Measurements from ENCODE around the gene RRP1B.
"Not testable (repeated sequence)": the region's sequence is repeated elsewhere in the genome, so short reads cannot be mapped to it uniquely, and the experiment has no call there.

Gene RRP1B

GRCh38 chr21:43675871-43676270 lies 16.5 kb downstream of the RRP1B start:
- no peaks in the 10 kb centered on the region for H3K4me1 ChIP-seq (ENCODE audit: control insufficient read depth, insufficient read depth, low read length, poor library complexity, severe bottlenecking)
- H3K36me3 ChIP-seq (ENCODE audit: control insufficient read depth, insufficient read depth, low read length): peaks cover 87% of the 10 kb centered on the region
- no peak overlapping the region for H3K27ac ChIP-seq (ENCODE audit: low read depth, low read length, severe bottlenecking)
- no peaks in the 10 kb centered on the region for H3K9me3 ChIP-seq (ENCODE audit: control insufficient read depth, low read length)
- 90 to 96% methylated on average over 2 to 3 of the region's 3 CpGs for WGBS, 2 experiments (ENCODE audit: insufficient coverage in 2 of 2)
- H3K4me3 ChIP-seq (ENCODE audit: extremely low read depth, insufficient read depth, low read length, poor library complexity, severe bottlenecking): no peak overlapping the region

DNA sequence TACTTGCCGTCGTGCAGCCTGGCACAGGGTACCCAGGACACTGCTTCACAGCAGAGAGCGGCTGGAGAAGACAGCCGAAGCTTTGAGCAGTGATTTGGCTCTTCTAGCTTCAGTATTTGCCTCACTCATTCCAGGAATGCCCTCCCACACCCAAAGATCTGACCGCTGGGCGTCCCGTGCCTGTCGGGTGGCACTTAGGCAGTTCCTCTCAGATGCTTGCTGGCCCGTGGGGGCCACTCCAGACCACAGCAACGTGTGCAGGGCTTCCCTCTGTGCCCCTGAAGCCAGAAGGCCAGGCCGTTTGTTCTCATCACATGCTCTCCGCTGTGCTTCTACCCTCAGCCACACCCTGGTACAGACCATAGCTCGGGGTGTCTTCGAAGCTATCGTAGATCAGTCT lies 17.0 kb downstream of the RRP1B start:
- Histone ChIP-seq H3K36me3 (ENCODE audit: control insufficient read depth, insufficient read depth, low read length) (peaks cover 84% of the 10 kb centered on the region), H3K9me3 (ENCODE audit: control insufficient read depth, low read length) (no peaks in the 10 kb centered on the region), H3K4me1 (ENCODE audit: control insufficient read depth, insufficient read depth, low read length, poor library complexity, severe bottlenecking) (no peaks in the 10 kb centered on the region), H3K4me3 (ENCODE audit: extremely low read depth, insufficient read depth, low read length, poor library complexity, severe bottlenecking) (no peak overlapping the region), H3K27ac (ENCODE audit: low read depth, low read length, severe bottlenecking) (no peak overlapping the region)
- 95 to 98% methylated on average over 10 to 14 of the region's 15 CpGs for WGBS, 2 experiments (ENCODE audit: insufficient coverage in 2 of 2)

GRCh38 chr21:43679951-43680350 lies 20.6 kb downstream of the RRP1B start:
- no peak overlapping the region for H3K27ac ChIP-seq (ENCODE audit: low read depth, low read length, severe bottlenecking)
- no peaks in the 10 kb centered on the region for H3K9me3 ChIP-seq (ENCODE audit: control insufficient read depth, low read length)
- 96 to 100% methylated on average over 3 to 8 of the region's 12 CpGs for WGBS, 2 experiments (ENCODE audit: insufficient coverage in 2 of 2)
- no peaks in the 10 kb centered on the region for H3K4me1 ChIP-seq (ENCODE audit: control insufficient read depth, insufficient read depth, low read length, poor library complexity, severe bottlenecking)
- no peak overlapping the region for H3K4me3 ChIP-seq (ENCODE audit: extremely low read depth, insufficient read depth, low read length, poor library complexity, severe bottlenecking)
- H3K36me3 ChIP-seq (ENCODE audit: control insufficient read depth, insufficient read depth, low read length): peaks cover 78% of the 10 kb centered on the region

DNA sequence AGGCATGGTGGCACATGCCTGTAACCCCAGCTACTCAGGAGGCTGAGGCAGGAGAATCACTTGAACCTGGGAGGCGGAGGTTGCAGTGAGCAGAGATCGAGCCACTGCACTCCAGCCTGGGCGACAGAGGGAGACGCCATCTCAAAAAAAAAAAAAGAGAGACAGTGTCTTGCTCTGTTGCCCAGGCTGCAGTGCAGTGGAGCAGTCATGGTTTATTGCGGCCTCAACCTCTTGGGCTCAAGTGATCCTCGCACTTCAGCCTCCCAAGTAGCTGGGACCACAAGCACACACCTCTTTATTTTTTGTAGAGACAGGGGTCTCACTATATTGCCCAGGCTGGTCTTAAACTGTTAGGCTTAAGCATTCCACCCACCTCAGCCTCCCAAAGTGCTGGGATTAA lies 21.1 kb downstream of the RRP1B start:
- not testable (repeated sequence) for H3K27ac ChIP-seq (ENCODE audit: low read depth, low read length, severe bottlenecking); H3K4me3 ChIP-seq (ENCODE audit: extremely low read depth, insufficient read depth, low read length, poor library complexity, severe bottlenecking); H3K9me3 ChIP-seq (ENCODE audit: control insufficient read depth, low read length); H3K4me1 ChIP-seq (ENCODE audit: control insufficient read depth, insufficient read depth, low read length, poor library complexity, severe bottlenecking)
- 83 to 98% methylated on average over 5 to 6 of the region's 6 CpGs for WGBS, 2 experiments (ENCODE audit: insufficient coverage in 2 of 2)
- H3K36me3 ChIP-seq (ENCODE audit: control insufficient read depth, insufficient read depth, low read length): peaks cover 78% of the 10 kb centered on the region

DNA sequence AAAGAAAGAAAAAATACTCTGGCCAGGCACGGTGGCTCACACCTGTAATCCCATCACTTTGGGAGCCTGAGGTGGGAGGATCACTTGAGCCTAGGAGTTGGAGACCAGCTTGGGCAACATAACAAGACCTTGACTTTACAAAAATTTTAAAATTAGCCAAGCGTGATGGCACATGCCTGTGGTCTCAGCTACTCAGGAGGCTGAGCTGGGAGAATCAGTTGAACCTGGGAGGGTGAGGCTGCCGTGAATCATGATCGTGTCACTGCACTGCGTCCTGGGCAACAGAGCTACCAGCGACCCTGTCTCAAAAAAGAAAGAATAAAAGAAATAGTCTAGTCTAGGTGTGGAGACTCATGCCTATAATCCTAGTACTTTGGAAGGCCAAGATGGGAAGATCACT lies 22.3 kb downstream of the RRP1B start:
- 95 to 97% methylated on average over 6 of the region's 6 CpGs for WGBS, 2 experiments (ENCODE audit: insufficient coverage in 2 of 2)
- peaks cover 80% of the 10 kb centered on the region for H3K36me3 ChIP-seq (ENCODE audit: control insufficient read depth, insufficient read depth, low read length)
- no peaks in the 10 kb centered on the region for H3K9me3 ChIP-seq (ENCODE audit: control insufficient read depth, low read length)
- no peak overlapping the region for H3K4me3 ChIP-seq (ENCODE audit: extremely low read depth, insufficient read depth, low read length, poor library complexity, severe bottlenecking)
- H3K4me1 ChIP-seq (ENCODE audit: control insufficient read depth, insufficient read depth, low read length, poor library complexity, severe bottlenecking): no peaks in the 10 kb centered on the region
- H3K27ac ChIP-seq (ENCODE audit: low read depth, low read length, severe bottlenecking): no peak overlapping the region

DNA sequence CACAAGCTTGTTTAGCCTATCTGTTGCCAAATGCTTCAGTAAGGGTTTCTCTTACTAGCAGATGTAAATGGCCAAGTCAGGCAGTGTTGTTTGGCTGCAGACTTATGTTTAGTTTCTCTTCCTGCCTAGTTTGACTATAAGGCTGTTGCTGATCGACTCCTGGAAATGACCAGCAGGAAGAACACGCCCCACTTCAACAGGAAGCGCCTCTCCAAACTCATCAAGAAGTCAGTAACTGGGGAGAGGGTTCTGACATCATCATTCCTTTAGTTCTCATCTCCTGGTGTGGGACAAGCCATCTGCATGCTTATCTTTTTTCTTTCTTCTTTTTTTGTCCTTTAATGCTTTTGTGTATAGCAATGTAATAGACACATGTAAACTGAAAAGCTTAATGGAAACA lies 25.1 kb downstream of the RRP1B start:
- H3K9me3 ChIP-seq (ENCODE audit: control insufficient read depth, low read length): no peaks in the 10 kb centered on the region
- H3K36me3 ChIP-seq (ENCODE audit: control insufficient read depth, insufficient read depth, low read length): peaks cover 87% of the 10 kb centered on the region
- 87 to 100% methylated on average over 3 of the region's 3 CpGs for WGBS, 2 experiments (ENCODE audit: insufficient coverage in 2 of 2)

GRCh38 chr21:43686811-43687565 lies 27.6 kb downstream of the RRP1B start:
- Histone ChIP-seq H3K36me3 (ENCODE audit: control insufficient read depth, insufficient read depth, low read length) (peaks cover 93% of the 10 kb centered on the region), H3K9me3 (ENCODE audit: control insufficient read depth, low read length) (no peaks in the 10 kb centered on the region), H3K27ac (ENCODE audit: low read depth, low read length, severe bottlenecking) (no peak overlapping the region), H3K4me1 (ENCODE audit: control insufficient read depth, insufficient read depth, low read length, poor library complexity, severe bottlenecking) (no peaks in the 10 kb centered on the region), H3K4me3 (ENCODE audit: extremely low read depth, insufficient read depth, low read length, poor library complexity, severe bottlenecking) (no peak overlapping the region)
- WGBS, 2 experiments (ENCODE audit: insufficient coverage in 2 of 2): 95 to 97% methylated on average over 19 to 20 of the region's 21 CpGs

More for the DNA sequence above, 25.1 kb downstream of the RRP1B start:
- H3K4me1 ChIP-seq (ENCODE audit: control insufficient read depth, insufficient read depth, low read length, poor library complexity, severe bottlenecking): no peaks in the 10 kb centered on the region
- H3K4me3 ChIP-seq (ENCODE audit: extremely low read depth, insufficient read depth, low read length, poor library complexity, severe bottlenecking): no peak overlapping the region
- no peak overlapping the region for H3K27ac ChIP-seq (ENCODE audit: low read depth, low read length, severe bottlenecking)

- H3K9me3 ChIP-seq (ENCODE audit: control insufficient read depth, low read length): no peaks in the 10 kb centered on the region
- WGBS, 2 experiments (ENCODE audit: insufficient coverage in 2 of 2): 97 to 98% methylated on average over 26 of the region's 27 CpGs
- no peak overlapping the region for H3K4me3 ChIP-seq (ENCODE audit: extremely low read depth, insufficient read depth, low read length, poor library complexity, severe bottlenecking)
- H3K4me1 ChIP-seq (ENCODE audit: control insufficient read depth, insufficient read depth, low read length, poor library complexity, severe bottlenecking): no peaks in the 10 kb centered on the region
- H3K27ac ChIP-seq (ENCODE audit: low read depth, low read length, severe bottlenecking): no peak overlapping the region
- peaks cover 94% of the 10 kb centered on the region for H3K36me3 ChIP-seq (ENCODE audit: control insufficient read depth, insufficient read depth, low read length)
Measured at GRCh38 chr21:43687566-43688399, 28.4 kb downstream of the RRP1B start.

- H3K9me3 ChIP-seq (ENCODE audit: control insufficient read depth, low read length): no peaks in the 10 kb centered on the region
- no peaks in the 10 kb centered on the region for H3K4me1 ChIP-seq (ENCODE audit: control insufficient read depth, insufficient read depth, low read length, poor library complexity, severe bottlenecking)
- peaks cover 96% of the 10 kb centered on the region for H3K36me3 ChIP-seq (ENCODE audit: control insufficient read depth, insufficient read depth, low read length)
- no peak overlapping the region for H3K4me3 ChIP-seq (ENCODE audit: extremely low read depth, insufficient read depth, low read length, poor library complexity, severe bottlenecking)
- no peak overlapping the region for H3K27ac ChIP-seq (ENCODE audit: low read depth, low read length, severe bottlenecking)
- WGBS, 2 experiments (ENCODE audit: insufficient coverage in 2 of 2): 89 to 99% methylated on average over 11 to 12 of the region's 12 CpGs
Measured at GRCh38 chr21:43688906-43689305, 29.5 kb downstream of the RRP1B start.

DNA sequence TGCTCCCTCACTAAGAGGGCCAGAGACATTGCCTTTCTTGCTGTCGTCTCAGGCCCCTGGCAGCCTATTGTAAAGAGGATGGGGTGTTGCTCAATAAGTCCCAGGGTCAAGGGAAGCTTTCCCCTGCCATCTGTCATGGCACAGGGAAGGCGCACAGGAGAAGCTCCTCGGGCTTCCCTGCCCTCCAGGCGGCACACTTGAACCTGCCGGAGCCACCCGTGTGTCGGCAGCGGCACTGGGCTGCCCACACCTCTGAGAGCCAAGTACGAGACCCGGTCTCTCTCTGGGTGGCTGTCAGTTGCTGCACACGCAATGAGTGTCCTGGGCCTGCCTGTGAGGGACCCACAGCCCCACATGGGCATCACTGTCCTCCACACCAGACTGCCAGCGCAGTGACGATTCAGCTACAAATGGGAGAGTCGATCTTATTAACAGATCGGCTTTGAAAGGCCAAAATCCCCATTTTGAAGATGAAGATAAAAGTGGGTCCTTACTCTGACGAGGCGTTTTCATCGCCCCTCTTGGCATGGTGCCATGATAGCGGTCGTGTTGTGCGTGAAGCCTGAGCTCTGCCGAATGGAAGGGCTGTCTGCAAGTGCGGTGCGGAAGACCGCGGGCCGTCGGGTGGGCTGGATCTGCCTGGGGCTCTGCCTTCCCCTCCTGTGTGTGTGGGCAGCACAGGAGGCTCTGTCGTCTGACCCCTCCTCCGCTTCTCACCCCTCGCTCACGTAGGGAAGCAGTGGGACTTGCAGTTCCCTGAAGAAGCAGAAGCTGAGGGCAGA lies 30.4 kb downstream of the RRP1B start:
- H3K4me3 ChIP-seq (ENCODE audit: extremely low read depth, insufficient read depth, low read length, poor library complexity, severe bottlenecking): no peak overlapping the region
- peaks cover 99% of the 10 kb centered on the region for H3K36me3 ChIP-seq (ENCODE audit: control insufficient read depth, insufficient read depth, low read length)
- WGBS, 2 experiments (ENCODE audit: insufficient coverage in 2 of 2): 96% methylated on average over 31 of the region's 32 CpGs
- no peaks in the 10 kb centered on the region for H3K4me1 ChIP-seq (ENCODE audit: control insufficient read depth, insufficient read depth, low read length, poor library complexity, severe bottlenecking)
- no peaks in the 10 kb centered on the region for H3K9me3 ChIP-seq (ENCODE audit: control insufficient read depth, low read length)
- no peak overlapping the region for H3K27ac ChIP-seq (ENCODE audit: low read depth, low read length, severe bottlenecking)
